Measurements from ENCODE around the gene TIMP4. TPM values are rescaled to one million over a fixed set of nuclear protein-coding genes. Genes with fewer than 3 reads are reported as not detected.

TIMP4 gene
- polyA plus RNA-seq, 1 of the 3 experiments (the other 2 are of a cell fraction) = not detected

DNA sequence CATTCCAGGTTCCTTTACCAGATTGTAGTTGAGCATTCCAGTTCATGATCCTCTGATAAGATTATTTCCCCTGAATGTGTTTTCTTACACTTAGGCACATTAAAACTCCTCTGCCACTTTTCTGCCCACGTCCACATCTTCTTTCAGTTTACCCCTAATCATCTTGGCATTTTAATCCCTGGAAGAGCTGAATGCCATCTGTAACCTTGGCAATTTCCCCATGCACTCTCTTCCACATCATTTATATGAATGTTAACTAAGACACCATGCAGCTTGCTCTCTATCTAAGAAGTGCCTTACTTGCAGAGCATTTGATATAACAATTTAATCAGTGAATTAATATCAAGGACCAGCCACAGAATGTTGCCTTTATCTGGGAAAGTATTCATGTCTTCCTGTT is 25.8 kb downstream of the TIMP4 start:
- Histone ChIP-seq H3K79me2 (ENCODE audit: insufficient read depth) (no peaks in the 10 kb centered on the region), H3K27ac (ENCODE audit: low read depth in 2 of 2, low read length in 1 of 2) (no peak overlapping the region), H3K9ac (no peak overlapping the region), H3F3A (replicated peaks; ENCODE audit: insufficient read depth) (peaks cover 3% of the 10 kb centered on the region), H2AFZ (ENCODE audit: low read depth) (no peak overlapping the region), H3K9me2 (no peaks in the 10 kb centered on the region), H3K9me3 (no peaks in the 10 kb centered on the region), H3K4me2 (no peak overlapping the region), H3K36me3 (replicated peaks in 1 of 2; ENCODE audit: control insufficient read depth in 1 of 2, insufficient read depth in 2 of 2, low read length in 1 of 2) (no peaks in the 10 kb centered on the region), H4K20me1 (ENCODE audit: insufficient read depth) (no peaks in the 10 kb centered on the region), H3K4me1 (ENCODE audit: control insufficient read depth in 1 of 2, insufficient read depth in 2 of 2, low read depth in 1 of 2, low read length in 1 of 2) (peaks cover 0 to 10% of the 10 kb centered on the region in 2 experiments; a peak in 2 of 4 replicates), H3K4me3 (ENCODE audit: low read depth in 2 of 2, low read length in 1 of 2) (no peak overlapping the region), H3K27me3 (ENCODE audit: insufficient read depth) (0 out of 2 replicates have a peak, but pooled peaks cover 11% of the 10 kb centered on the region)
- ChIA-PET POLR2A (no interaction called here), CTCF (interaction anchor here (1.0 to 3.7 kb wide), 7 partner anchors 16 to 753 kb away, joined by 3 to 24 read pairs (median 4); partner anchors contain the start of genes TAMM41 and TSEN2)
- no peak for DNase-seq
- WGBS (ENCODE audit: low lambda C conversion rate) = 10% methylated on average over 1 of the region's 1 CpG
- TF ChIP-seq, protein P1, sequence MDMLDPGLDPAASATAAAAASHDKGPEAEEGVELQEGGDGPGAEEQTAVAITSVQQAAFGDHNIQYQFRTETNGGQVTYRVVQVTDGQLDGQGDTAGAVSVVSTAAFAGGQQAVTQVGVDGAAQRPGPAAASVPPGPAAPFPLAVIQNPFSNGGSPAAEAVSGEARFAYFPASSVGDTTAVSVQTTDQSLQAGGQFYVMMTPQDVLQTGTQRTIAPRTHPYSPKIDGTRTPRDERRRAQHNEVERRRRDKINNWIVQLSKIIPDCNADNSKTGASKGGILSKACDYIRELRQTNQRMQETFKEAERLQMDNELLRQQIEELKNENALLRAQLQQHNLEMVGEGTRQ (IDR thresholded peaks at IDR 0.05; ENCODE audit: borderline replicate concordance, low read depth, low read length) = no peak

DNA sequence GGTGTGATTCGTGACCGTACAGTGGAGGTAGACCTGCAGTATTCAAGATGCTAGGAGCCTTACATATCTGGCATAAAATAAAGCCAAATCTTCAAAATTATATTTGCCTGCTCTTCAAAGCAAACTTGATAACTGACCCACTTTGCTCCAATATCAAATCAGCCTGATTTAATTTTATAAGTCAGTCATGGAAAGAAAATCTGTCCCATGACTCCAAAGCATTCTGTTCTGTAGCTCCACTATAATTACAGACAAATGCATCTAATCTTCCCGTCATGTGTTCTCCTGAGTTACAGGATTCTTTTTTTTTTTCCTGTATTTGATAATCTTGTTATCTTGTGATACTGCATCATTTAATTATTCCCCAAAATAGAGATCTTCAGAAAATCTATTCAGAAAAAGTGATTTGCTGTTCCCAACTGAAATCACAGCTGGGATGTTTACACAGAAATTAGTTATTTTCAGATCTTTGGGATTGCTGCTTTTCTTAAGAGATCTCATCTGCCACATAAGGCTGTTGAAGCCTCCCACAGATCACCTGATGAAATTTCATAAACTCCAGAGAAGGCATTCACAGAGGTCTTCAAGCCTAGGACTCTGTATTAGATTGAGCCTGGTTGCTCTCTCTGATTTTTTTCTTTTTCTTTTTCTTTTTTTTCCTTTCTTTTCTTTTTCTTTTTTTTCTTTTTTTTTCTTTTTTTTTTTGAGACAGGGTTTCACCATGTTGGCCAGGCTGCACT is 27.2 kb downstream of the TIMP4 start:
- no peak overlapping the region for H3K4me2 ChIP-seq
- no peak overlapping the region for H3K4me3 ChIP-seq (ENCODE audit: low read depth in 2 of 2, low read length in 1 of 2)
- H2AFZ ChIP-seq (ENCODE audit: low read depth) = no peak overlapping the region
- no peak overlapping the region for H3K9ac ChIP-seq
- H3K4me1 ChIP-seq (ENCODE audit: control insufficient read depth in 1 of 2, insufficient read depth in 2 of 2, low read depth in 1 of 2, low read length in 1 of 2) = peaks cover 0 to 10% of the 10 kb centered on the region in 2 experiments; a peak in 2 of 4 replicates
- WGBS (ENCODE audit: low lambda C conversion rate) = 31% methylated on average over 3 of the region's 3 CpGs
- no peaks in the 10 kb centered on the region for H3K9me3 ChIP-seq
- H3K79me2 ChIP-seq (ENCODE audit: insufficient read depth) = no peaks in the 10 kb centered on the region
- H3F3A ChIP-seq (replicated peaks; ENCODE audit: insufficient read depth) = peaks cover 3% of the 10 kb centered on the region
- no peak overlapping the region for H3K27ac ChIP-seq (ENCODE audit: low read depth in 2 of 2, low read length in 1 of 2)
- H3K36me3 ChIP-seq (replicated peaks in 1 of 2; ENCODE audit: control insufficient read depth in 1 of 2, insufficient read depth in 2 of 2, low read length in 1 of 2) = no peaks in the 10 kb centered on the region
- TF ChIP-seq EP300 (IDR thresholded peaks at IDR 0.05; ENCODE audit: borderline replicate concordance in 1 of 2, low read depth in 1 of 2, low read length in 1 of 2) (peak in 1 of 2 experiments; percentile 38; a peak in 1 of 4 replicates), RCOR1 (IDR thresholded peaks at IDR 0.05; ENCODE audit: low read length) (peak; percentile 72), YY1 (IDR thresholded peaks at IDR 0.05; ENCODE audit: low read depth) (no peak), FOXM1 (IDR thresholded peaks at IDR 0.05; ENCODE audit: low read depth) (no peak), GATA2 (CRISPR knock-in tag; IDR thresholded peaks at IDR 0.05) (peak; percentile 40; the same call in 1 of the 2 replicates)
- TF ChIP-seq, protein P1 (IDR thresholded peaks at IDR 0.05; ENCODE audit: borderline replicate concordance, low read depth, low read length) = no peak
- POLR2A ChIA-PET = no interaction called here
- H3K27me3 ChIP-seq (ENCODE audit: insufficient read depth) = 0 out of 2 replicates have a peak, but pooled peaks cover 11% of the 10 kb centered on the region
- H4K20me1 ChIP-seq (ENCODE audit: insufficient read depth) = no peaks in the 10 kb centered on the region
- peak; percentile 21 for DNase-seq
- CTCF ChIA-PET = interaction anchor here (1.7 to 3.7 kb wide), 3 partner anchors 44 to 352 kb away, joined by 6 to 24 read pairs (median 17); partner anchors contain the start of gene TSEN2
- no peaks in the 10 kb centered on the region for H3K9me2 ChIP-seq

DNA sequence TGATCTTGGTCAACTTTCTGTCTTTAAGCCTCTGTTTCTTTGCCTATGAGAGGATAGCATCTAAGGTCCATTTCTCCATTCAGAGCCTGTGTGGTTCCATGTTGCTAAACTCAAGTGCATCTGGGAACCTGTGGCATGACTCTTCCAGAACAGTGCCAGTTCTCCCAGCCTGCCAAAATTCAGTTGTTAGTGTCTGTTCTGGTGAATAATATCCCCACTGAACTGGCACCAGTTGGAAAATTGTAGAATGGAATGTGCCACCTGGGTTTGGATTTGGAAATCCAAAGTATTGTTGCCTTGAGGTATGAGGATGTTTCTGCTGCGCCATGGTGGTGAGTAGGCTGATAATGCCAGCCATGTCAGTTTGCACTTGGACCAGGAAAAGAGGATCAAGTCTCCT is 31.3 kb downstream of the TIMP4 start:
- DNase-seq = no peak
- Histone ChIP-seq H3K27me3 (ENCODE audit: insufficient read depth) (0 out of 2 replicates have a peak, but pooled peaks cover 8% of the 10 kb centered on the region), H3K9me2 (no peaks in the 10 kb centered on the region), H3K79me2 (ENCODE audit: insufficient read depth) (no peaks in the 10 kb centered on the region), H3K4me2 (no peak overlapping the region), H4K20me1 (ENCODE audit: insufficient read depth) (no peaks in the 10 kb centered on the region), H3K27ac (ENCODE audit: low read depth in 2 of 2, low read length in 1 of 2) (no peak overlapping the region), H3K4me3 (ENCODE audit: low read depth in 2 of 2, low read length in 1 of 2) (no peak overlapping the region), H3K9me3 (no peaks in the 10 kb centered on the region), H3K9ac (no peak overlapping the region), H3K4me1 (ENCODE audit: control insufficient read depth in 1 of 2, insufficient read depth in 2 of 2, low read depth in 1 of 2, low read length in 1 of 2) (peaks cover 0 to 10% of the 10 kb centered on the region in 2 experiments; a peak in 2 of 4 replicates), H3K36me3 (replicated peaks in 1 of 2; ENCODE audit: control insufficient read depth in 1 of 2, insufficient read depth in 2 of 2, low read length in 1 of 2) (no peaks in the 10 kb centered on the region), H2AFZ (ENCODE audit: low read depth) (no peak overlapping the region), H3F3A (replicated peaks; ENCODE audit: insufficient read depth) (no peaks in the 10 kb centered on the region)
- WGBS (ENCODE audit: low lambda C conversion rate) = 78% methylated on average over 1 of the region's 1 CpG
- ChIA-PET POLR2A (no interaction called here), CTCF (no interaction called here)
- TF ChIP-seq RFX5 (IDR thresholded peaks at IDR 0.05; ENCODE audit: low read length) (no peak), NFIC (IDR thresholded peaks at IDR 0.05; ENCODE audit: borderline replicate concordance) (no peak), YY1 (IDR thresholded peaks at IDR 0.05; ENCODE audit: low read depth) (no peak), TEAD4 (IDR thresholded peaks at IDR 0.05; ENCODE audit: borderline replicate concordance, insufficient read depth) (no peak), EP300 (IDR thresholded peaks at IDR 0.05; ENCODE audit: borderline replicate concordance in 1 of 2, low read depth in 1 of 2, low read length in 1 of 2) (no peak)
- TF ChIP-seq, protein P1 (IDR thresholded peaks at IDR 0.05; ENCODE audit: borderline replicate concordance, low read depth, low read length) = no peak
- TF ChIP-seq, protein P2, sequence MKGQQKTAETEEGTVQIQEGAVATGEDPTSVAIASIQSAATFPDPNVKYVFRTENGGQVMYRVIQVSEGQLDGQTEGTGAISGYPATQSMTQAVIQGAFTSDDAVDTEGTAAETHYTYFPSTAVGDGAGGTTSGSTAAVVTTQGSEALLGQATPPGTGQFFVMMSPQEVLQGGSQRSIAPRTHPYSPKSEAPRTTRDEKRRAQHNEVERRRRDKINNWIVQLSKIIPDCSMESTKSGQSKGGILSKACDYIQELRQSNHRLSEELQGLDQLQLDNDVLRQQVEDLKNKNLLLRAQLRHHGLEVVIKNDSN (IDR thresholded peaks at IDR 0.05; ENCODE audit: borderline replicate concordance, low read depth) = no peak

Data from SK-N-SH (cell line).